GM06990 (cell line): ENCODE results near the gene GSPT1.

Experiments used
- DNase-seq: peaks from one replicate; pipeline ENCODE4 v3.0.0-alpha.2; 2011; ENCODE audit not compliant: insufficient read length; ENCODE audit errors: extremely low read depth
- H3K27me3 ChIP-seq: replicated peaks from 2 replicates; pipeline ENCODE4 v1.6.0; 2011; ENCODE audit warnings: low read length; ENCODE audit not compliant: control insufficient read depth, insufficient read depth
- H3K36me3 ChIP-seq: 2 replicates; pipeline ENCODE4 v1.5.1; 2011; ENCODE audit warnings: low read length; ENCODE audit not compliant: control insufficient read depth, insufficient read depth
- H3K4me3 ChIP-seq: replicated peaks from 2 replicates; pipeline ENCODE4 v1.5.1; 2011; ENCODE audit warnings: low read depth, mild to moderate bottlenecking, control low read depth, low read length
- CTCF ChIP-seq: IDR thresholded peaks from 2 replicates; pipeline ENCODE4 v1.5.1; 2011; ENCODE audit warnings: low read length, control low read depth, mild to moderate bottlenecking, inconsistent platforms; ENCODE audit not compliant: insufficient read depth, poor library complexity, severe bottlenecking

Gene GSPT1

DNA sequence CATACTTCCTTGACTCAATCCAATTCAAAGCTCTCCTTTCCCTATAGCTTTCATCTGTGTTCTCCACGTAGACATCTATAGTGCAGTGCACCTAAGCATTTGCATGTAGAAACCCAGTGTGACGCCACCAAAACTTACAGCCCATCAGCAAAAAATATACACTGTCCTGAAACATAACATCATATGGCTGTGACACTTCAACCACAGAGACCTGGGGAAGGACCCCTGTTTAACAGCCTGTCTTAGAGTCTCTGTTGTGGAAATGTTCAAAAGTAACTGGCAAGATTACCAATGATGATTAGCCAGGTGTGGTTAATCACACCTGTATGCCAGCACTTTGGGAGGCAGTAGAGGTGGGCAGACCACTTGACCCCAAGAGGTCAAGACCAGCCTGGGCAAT lies 22.2 kb downstream of the GSPT1 start:
- peaks cover 10% of the 10 kb centered on the region for H3K36me3 ChIP-seq

DNA sequence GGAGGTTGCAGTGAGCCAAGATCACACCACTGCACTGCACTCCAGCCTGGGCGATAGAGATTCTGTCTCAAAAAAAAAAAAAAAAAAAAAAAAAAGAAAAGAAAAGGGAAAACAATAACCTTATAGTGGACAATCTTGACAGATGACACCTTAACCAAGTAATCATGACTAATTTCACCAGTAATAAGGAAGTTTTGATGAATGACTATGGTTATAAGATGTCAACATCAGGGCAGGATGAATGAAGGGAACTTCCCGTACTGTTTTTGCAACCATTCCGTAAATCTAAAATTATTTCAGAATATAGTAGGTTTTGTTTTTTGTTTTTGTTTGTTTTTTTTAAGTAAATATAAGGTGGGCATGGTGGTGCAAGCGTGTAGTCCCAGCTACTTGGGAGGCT lies 23.0 kb downstream of the GSPT1 start:
- H3K27me3 ChIP-seq: no peaks in the 10 kb centered on the region
- peaks cover 11% of the 10 kb centered on the region for H3K36me3 ChIP-seq
- no peak for DNase-seq
- TF ChIP-seq CTCF: no peak
- no peak overlapping the region for H3K4me3 ChIP-seq

More for the DNA sequence above, 22.2 kb downstream of the GSPT1 start:
- H3K27me3 ChIP-seq: no peaks in the 10 kb centered on the region
- no peak for DNase-seq
- no peak for TF ChIP-seq CTCF
- no peak overlapping the region for H3K4me3 ChIP-seq

GRCh38 chr16:11890231-11890965 lies 25.4 kb downstream of the GSPT1 start:
- no peak for TF ChIP-seq CTCF
- no peak for DNase-seq
- Histone ChIP-seq H3K36me3 (peaks cover 12% of the 10 kb centered on the region), H3K4me3 (no peak overlapping the region), H3K27me3 (no peaks in the 10 kb centered on the region)

- Histone ChIP-seq H3K4me3 (no peak overlapping the region), H3K27me3 (no peaks in the 10 kb centered on the region), H3K36me3 (peaks cover 4% of the 10 kb centered on the region)
- TF ChIP-seq CTCF: no peak
- no peak for DNase-seq
Observed at GRCh38 chr16:11886881-11887280, 28.9 kb downstream of the GSPT1 start.

- no peak for TF ChIP-seq CTCF
- peaks cover 2% of the 10 kb centered on the region for H3K36me3 ChIP-seq
- H3K27me3 ChIP-seq: no peaks in the 10 kb centered on the region
- H3K4me3 ChIP-seq: no peak overlapping the region
- no peak for DNase-seq
Observed at GRCh38 chr16:11884035-11884434, 31.7 kb downstream of the GSPT1 start.

- no peak for TF ChIP-seq CTCF
- DNase-seq: no peak
- Histone ChIP-seq H3K36me3 (peaks cover 5% of the 10 kb centered on the region), H3K27me3 (no peaks in the 10 kb centered on the region), H3K4me3 (no peak overlapping the region)
Observed at GRCh38 chr16:11880007-11880406, 35.7 kb downstream of the GSPT1 start.
